Breast epithelium (tissue), 3 donors: ENCODE measurements around the gene FCSK.
"Not testable (repeated sequence)": the region's sequence is repeated elsewhere in the genome, so short reads cannot be mapped to it uniquely, and the experiment has no call there.

Source experiments
- POLR2A ChIP-seq: fragments of 450-650 bp; IDR thresholded peaks from one replicate; pipeline ENCODE4 v1.6.1; 2016; ENCODE audit warnings: antibody characterized with exemption, mild to moderate bottlenecking, moderate library complexity
- POLR2AphosphoS5 ChIP-seq, 3 donors: sonication (generic); formaldehyde crosslinking; IDR thresholded peaks; one replicate each; pipeline ENCODE4 v1.6.1; 2017; ENCODE audit warnings: antibody characterized with exemption in 3 of 3
- TF ChIP-seq, protein P1 (sequence below), 3 donors: fragments of 450-650 bp; IDR thresholded peaks; one replicate each; pipeline ENCODE4 v1.5.1; 2016 to 2017; ENCODE audit warnings: antibody characterized with exemption in 3 of 3, mild to moderate bottlenecking in 3 of 3, moderate library complexity in 3 of 3

DNA sequence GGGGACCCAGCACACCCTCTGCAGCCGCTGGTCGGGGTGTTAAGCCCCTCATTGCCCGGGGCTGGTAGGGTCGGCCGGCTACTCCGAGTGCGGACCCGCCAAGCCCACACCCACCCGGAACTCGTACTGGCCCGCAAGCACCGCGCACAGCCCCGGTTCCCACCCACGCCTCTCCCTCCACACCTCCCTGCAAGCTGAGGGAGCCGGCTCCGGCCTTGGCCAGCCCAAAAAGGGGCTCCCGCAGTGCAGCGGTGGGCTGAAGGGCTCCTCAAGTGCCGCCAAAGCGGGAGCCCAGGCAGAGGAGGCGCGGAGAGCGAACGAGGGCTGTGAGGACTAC lies 3.4 kb upstream of the FCSK start:
- TF ChIP-seq, protein P1, sequence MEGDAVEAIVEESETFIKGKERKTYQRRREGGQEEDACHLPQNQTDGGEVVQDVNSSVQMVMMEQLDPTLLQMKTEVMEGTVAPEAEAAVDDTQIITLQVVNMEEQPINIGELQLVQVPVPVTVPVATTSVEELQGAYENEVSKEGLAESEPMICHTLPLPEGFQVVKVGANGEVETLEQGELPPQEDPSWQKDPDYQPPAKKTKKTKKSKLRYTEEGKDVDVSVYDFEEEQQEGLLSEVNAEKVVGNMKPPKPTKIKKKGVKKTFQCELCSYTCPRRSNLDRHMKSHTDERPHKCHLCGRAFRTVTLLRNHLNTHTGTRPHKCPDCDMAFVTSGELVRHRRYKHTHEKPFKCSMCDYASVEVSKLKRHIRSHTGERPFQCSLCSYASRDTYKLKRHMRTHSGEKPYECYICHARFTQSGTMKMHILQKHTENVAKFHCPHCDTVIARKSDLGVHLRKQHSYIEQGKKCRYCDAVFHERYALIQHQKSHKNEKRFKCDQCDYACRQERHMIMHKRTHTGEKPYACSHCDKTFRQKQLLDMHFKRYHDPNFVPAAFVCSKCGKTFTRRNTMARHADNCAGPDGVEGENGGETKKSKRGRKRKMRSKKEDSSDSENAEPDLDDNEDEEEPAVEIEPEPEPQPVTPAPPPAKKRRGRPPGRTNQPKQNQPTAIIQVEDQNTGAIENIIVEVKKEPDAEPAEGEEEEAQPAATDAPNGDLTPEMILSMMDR (IDR thresholded peaks at IDR 0.05) = not testable (repeated sequence)
- TF ChIP-seq POLR2A; POLR2AphosphoS5 (IDR thresholded peaks at IDR 0.05): not testable (repeated sequence)
